ENCODE results near the gene GRPR.
A peak's percentile ranks its signal among the peaks of the same experiment; 100 is the strongest.
"Not testable (repeated sequence)": the region's sequence is repeated elsewhere in the genome, so short reads cannot be mapped to it uniquely, and the experiment has no call there.

Gene GRPR

GRCh38 chrX:16155581-16156096, 32.3 kb downstream of the GRPR start:
- Histone ChIP-seq H3K79me1 (ENCODE audit: low read length) (no peaks in the 10 kb centered on the region), H3K4me3 (ENCODE audit: low read depth, low read length) (no peak overlapping the region), H3K27ac (ENCODE audit: low read depth, low read length) (no peak overlapping the region), H3K4me2 (ENCODE audit: low read length) (no peak overlapping the region), H3K14ac (ENCODE audit: low read length) (no peak overlapping the region), H4K91ac (ENCODE audit: low read depth, low read length) (no peak overlapping the region), H2BK12ac (ENCODE audit: low read length) (no peak overlapping the region), H3K9ac (ENCODE audit: low read length) (no peak overlapping the region), H2AK5ac (ENCODE audit: low read length) (no peak overlapping the region), H3K4me1 (ENCODE audit: control insufficient read depth in 1 of 2, insufficient read depth in 2 of 2, low read length in 2 of 2) (no peaks in the 10 kb centered on the region), H4K8ac (ENCODE audit: low read depth, low read length) (no peak overlapping the region), H4K12ac (ENCODE audit: low read depth, low read length) (no peak overlapping the region), H3K9me3 (ENCODE audit: insufficient read depth, low read depth, low read length) (no peaks in the 10 kb centered on the region), H3K4ac (ENCODE audit: low read depth, low read length) (no peak overlapping the region), H2BK120ac (ENCODE audit: insufficient read depth, low read length, poor library complexity) (no peak overlapping the region), H3K79me2 (ENCODE audit: control insufficient read depth, insufficient read depth, low read length, poor library complexity) (no peaks in the 10 kb centered on the region), H2BK5ac (ENCODE audit: low read depth, low read length, poor library complexity) (no peak overlapping the region), H2AFZ (ENCODE audit: insufficient read depth, low read length, poor library complexity) (no peak overlapping the region), H3K23ac (ENCODE audit: low read length) (no peak overlapping the region), H3K27me3 (ENCODE audit: insufficient read depth, low read length) (no peaks in the 10 kb centered on the region), H3K18ac (ENCODE audit: low read length) (no peak overlapping the region), H3K36me3 (ENCODE audit: control insufficient read depth in 1 of 2, insufficient read depth in 2 of 2, low read length in 2 of 2) (no peaks in the 10 kb centered on the region)
- no CpG with 5 or more reads among the region's 5 CpGs for whole genome bisulfite sequencing (ENCODE audit: extremely low coverage, insufficient coverage, insufficient read length)
- no peak for DNase-seq

DNA sequence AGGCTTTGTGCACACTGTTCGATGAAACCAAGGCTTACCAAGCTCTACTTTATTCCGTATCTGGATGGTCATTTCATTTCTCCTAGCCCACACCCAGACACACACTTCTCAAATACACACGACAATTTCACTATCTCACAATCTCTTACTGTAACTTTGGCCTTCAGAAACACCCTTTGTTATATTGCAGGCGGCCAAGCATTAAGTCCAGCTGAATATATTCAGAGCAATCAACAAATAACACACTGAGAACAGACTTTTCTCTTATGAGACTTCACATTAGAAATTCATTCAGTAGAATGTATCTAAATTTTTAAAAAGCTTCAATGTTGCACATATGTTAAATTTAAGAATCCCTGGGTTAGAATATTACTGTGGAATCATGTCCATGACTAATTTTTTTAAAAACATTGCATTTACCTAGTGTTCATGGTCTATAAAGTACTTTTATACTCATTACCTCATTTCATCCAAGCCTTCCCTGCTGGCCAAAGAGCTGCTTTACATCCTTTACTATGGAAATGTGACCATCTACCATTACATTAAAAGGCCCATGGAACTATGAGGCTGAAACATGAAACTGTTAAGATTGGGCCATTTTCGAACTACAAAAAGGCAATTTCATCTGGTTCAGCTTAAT, 33.4 kb downstream of the GRPR start:
- Histone ChIP-seq H2BK12ac (ENCODE audit: low read length) (no peak overlapping the region), H3K4me3 (ENCODE audit: low read depth, low read length) (no peak overlapping the region), H3K4me2 (ENCODE audit: low read length) (no peak overlapping the region), H2AK5ac (ENCODE audit: low read length) (no peak overlapping the region), H4K91ac (ENCODE audit: low read depth, low read length) (no peak overlapping the region), H3K14ac (ENCODE audit: low read length) (no peak overlapping the region), H3K4ac (ENCODE audit: low read depth, low read length) (no peak overlapping the region), H3K79me1 (ENCODE audit: low read length) (peaks cover 4% of the 10 kb centered on the region), H3K27ac (ENCODE audit: low read depth, low read length) (no peak overlapping the region), H3K18ac (ENCODE audit: low read length) (no peak overlapping the region), H2BK5ac (ENCODE audit: low read depth, low read length, poor library complexity) (no peak overlapping the region), H4K12ac (ENCODE audit: low read depth, low read length) (no peak overlapping the region), H3K27me3 (ENCODE audit: insufficient read depth, low read length) (no peaks in the 10 kb centered on the region), H3K9ac (ENCODE audit: low read length) (no peak overlapping the region), H3K9me3 (ENCODE audit: insufficient read depth, low read depth, low read length) (no peaks in the 10 kb centered on the region), H3K79me2 (ENCODE audit: control insufficient read depth, insufficient read depth, low read length, poor library complexity) (no peaks in the 10 kb centered on the region), H4K8ac (ENCODE audit: low read depth, low read length) (no peak overlapping the region), H3K4me1 (ENCODE audit: control insufficient read depth in 1 of 2, insufficient read depth in 2 of 2, low read length in 2 of 2) (peaks cover 6 to 8% of the 10 kb centered on the region in 2 experiments), H3K36me3 (ENCODE audit: control insufficient read depth in 1 of 2, insufficient read depth in 2 of 2, low read length in 2 of 2) (no peaks in the 10 kb centered on the region), H2AFZ (ENCODE audit: insufficient read depth, low read length, poor library complexity) (no peak overlapping the region), H2BK120ac (ENCODE audit: insufficient read depth, low read length, poor library complexity) (no peak overlapping the region), H3K23ac (ENCODE audit: low read length) (no peak overlapping the region)
- WGBS (ENCODE audit: extremely low coverage, insufficient coverage, insufficient read length), result 100% methylated on average over 1 of the region's 5 CpGs
- DNase-seq, result no peak

DNA sequence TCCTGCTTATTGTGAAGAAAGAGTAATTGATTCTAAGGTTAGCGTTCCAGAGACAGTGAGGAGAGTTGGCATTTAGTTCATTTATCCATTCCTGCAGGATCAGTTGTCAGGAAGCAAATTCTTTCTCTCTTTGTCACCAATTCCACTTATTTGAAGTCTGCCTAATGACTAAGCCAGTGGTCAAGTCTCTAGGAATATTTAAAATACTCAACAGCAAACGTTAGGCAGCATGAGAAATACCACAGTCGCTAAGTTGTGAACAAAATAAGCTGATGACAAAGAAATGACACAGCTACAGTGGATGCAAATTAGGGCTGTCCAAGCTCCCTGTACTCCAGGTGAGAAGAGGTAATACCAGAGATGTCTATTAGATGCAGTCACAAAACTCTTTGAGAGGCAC, 37.4 kb downstream of the GRPR start:
- no peaks in the 10 kb centered on the region for H3K27me3 ChIP-seq (ENCODE audit: insufficient read depth, low read length)
- no peak overlapping the region for H4K12ac ChIP-seq (ENCODE audit: low read depth, low read length)
- no peak overlapping the region for H3K14ac ChIP-seq (ENCODE audit: low read length)
- H3K4me3 ChIP-seq (ENCODE audit: low read depth, low read length), result no peak overlapping the region
- no peak overlapping the region for H2AFZ ChIP-seq (ENCODE audit: insufficient read depth, low read length, poor library complexity)
- no peaks in the 10 kb centered on the region for H3K79me2 ChIP-seq (ENCODE audit: control insufficient read depth, insufficient read depth, low read length, poor library complexity)
- H3K27ac ChIP-seq (ENCODE audit: low read depth, low read length), result peak overlapping the region; percentile 89
- H3K79me1 ChIP-seq (ENCODE audit: low read length), result peaks cover 4% of the 10 kb centered on the region
- no peak overlapping the region for H2AK5ac ChIP-seq (ENCODE audit: low read length)
- no peak overlapping the region for H3K23ac ChIP-seq (ENCODE audit: low read length)
- no peaks in the 10 kb centered on the region for H3K36me3 ChIP-seq (ENCODE audit: control insufficient read depth in 1 of 2, insufficient read depth in 2 of 2, low read length in 2 of 2)
- WGBS (ENCODE audit: extremely low coverage, insufficient coverage, insufficient read length), result no CpG with 5 or more reads among the region's 3 CpGs
- no peak overlapping the region for H3K9ac ChIP-seq (ENCODE audit: low read length)
- no peak overlapping the region for H2BK12ac ChIP-seq (ENCODE audit: low read length)
- H3K4me1 ChIP-seq (ENCODE audit: control insufficient read depth in 1 of 2, insufficient read depth in 2 of 2, low read length in 2 of 2), result peaks cover 6 to 8% of the 10 kb centered on the region in 2 experiments
- H2BK120ac ChIP-seq (ENCODE audit: insufficient read depth, low read length, poor library complexity), result no peak overlapping the region
- no peaks in the 10 kb centered on the region for H3K9me3 ChIP-seq (ENCODE audit: insufficient read depth, low read depth, low read length)
- peak overlapping the region; percentile 29 for H4K91ac ChIP-seq (ENCODE audit: low read depth, low read length)
- H4K8ac ChIP-seq (ENCODE audit: low read depth, low read length), result no peak overlapping the region
- peak overlapping the region; percentile 23 for H3K4me2 ChIP-seq (ENCODE audit: low read length)
- DNase-seq, result peak; percentile 52 to 80
- H2BK5ac ChIP-seq (ENCODE audit: low read depth, low read length, poor library complexity), result no peak overlapping the region
- H3K4ac ChIP-seq (ENCODE audit: low read depth, low read length), result no peak overlapping the region
- H3K18ac ChIP-seq (ENCODE audit: low read length), result no peak overlapping the region

DNA sequence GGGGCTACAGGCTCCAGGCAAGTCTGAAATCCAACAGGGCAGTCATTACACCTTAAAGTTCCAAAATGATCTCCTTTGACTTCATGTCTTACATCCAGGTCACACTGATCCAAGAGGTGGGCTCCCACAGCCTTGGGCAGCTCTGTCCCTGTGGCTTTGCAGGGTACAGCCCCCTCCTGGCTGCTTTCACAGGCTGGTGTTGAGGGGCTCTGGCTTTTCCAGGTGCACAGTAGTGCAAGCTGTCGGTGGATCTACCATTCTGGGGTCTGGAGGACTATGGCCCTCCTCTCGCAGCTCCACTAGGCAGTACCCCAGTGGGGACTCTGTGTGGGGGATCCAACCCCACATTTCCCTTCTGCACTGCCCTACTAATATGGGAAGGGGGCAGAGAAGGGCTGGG, 37.8 kb downstream of the GRPR start:
- not testable (repeated sequence) for H4K12ac ChIP-seq (ENCODE audit: low read depth, low read length); H2BK12ac ChIP-seq (ENCODE audit: low read length); H2BK5ac ChIP-seq (ENCODE audit: low read depth, low read length, poor library complexity); H3K23ac ChIP-seq (ENCODE audit: low read length); H2AFZ ChIP-seq (ENCODE audit: insufficient read depth, low read length, poor library complexity); H3K36me3 ChIP-seq (ENCODE audit: control insufficient read depth in 1 of 2, insufficient read depth in 2 of 2, low read length in 2 of 2); H3K18ac ChIP-seq (ENCODE audit: low read length); H3K4ac ChIP-seq (ENCODE audit: low read depth, low read length); H4K8ac ChIP-seq (ENCODE audit: low read depth, low read length); H3K9ac ChIP-seq (ENCODE audit: low read length); H3K79me1 ChIP-seq (ENCODE audit: low read length); H3K4me1 ChIP-seq (ENCODE audit: control insufficient read depth in 1 of 2, insufficient read depth in 2 of 2, low read length in 2 of 2); H3K9me3 ChIP-seq (ENCODE audit: insufficient read depth, low read depth, low read length); H2AK5ac ChIP-seq (ENCODE audit: low read length); H3K27me3 ChIP-seq (ENCODE audit: insufficient read depth, low read length); H3K79me2 ChIP-seq (ENCODE audit: control insufficient read depth, insufficient read depth, low read length, poor library complexity); DNase-seq; H3K4me3 ChIP-seq (ENCODE audit: low read depth, low read length)
- no CpG with 5 or more reads among the region's 2 CpGs for WGBS (ENCODE audit: extremely low coverage, insufficient coverage, insufficient read length)
- Histone ChIP-seq H3K14ac (ENCODE audit: low read length) (peak overlapping the region; percentile 16), H3K27ac (ENCODE audit: low read depth, low read length) (peak overlapping the region; percentile 89), H2BK120ac (ENCODE audit: insufficient read depth, low read length, poor library complexity) (peak overlapping the region; percentile 86), H4K91ac (ENCODE audit: low read depth, low read length) (peak overlapping the region; percentile 29), H3K4me2 (ENCODE audit: low read length) (peak overlapping the region; percentile 23)

All from trophoblast cell (in vitro differentiated cells and primary cell).